Measurements from ENCODE around the gene CEP85. TPM values are rescaled to one million over a fixed set of nuclear protein-coding genes. Genes with fewer than 3 reads are reported as not detected.

The CEP85 gene
- total and polyA plus RNA-seq, 4 donors = 2.6 to 14.6 (median 5.3) TPM

DNA sequence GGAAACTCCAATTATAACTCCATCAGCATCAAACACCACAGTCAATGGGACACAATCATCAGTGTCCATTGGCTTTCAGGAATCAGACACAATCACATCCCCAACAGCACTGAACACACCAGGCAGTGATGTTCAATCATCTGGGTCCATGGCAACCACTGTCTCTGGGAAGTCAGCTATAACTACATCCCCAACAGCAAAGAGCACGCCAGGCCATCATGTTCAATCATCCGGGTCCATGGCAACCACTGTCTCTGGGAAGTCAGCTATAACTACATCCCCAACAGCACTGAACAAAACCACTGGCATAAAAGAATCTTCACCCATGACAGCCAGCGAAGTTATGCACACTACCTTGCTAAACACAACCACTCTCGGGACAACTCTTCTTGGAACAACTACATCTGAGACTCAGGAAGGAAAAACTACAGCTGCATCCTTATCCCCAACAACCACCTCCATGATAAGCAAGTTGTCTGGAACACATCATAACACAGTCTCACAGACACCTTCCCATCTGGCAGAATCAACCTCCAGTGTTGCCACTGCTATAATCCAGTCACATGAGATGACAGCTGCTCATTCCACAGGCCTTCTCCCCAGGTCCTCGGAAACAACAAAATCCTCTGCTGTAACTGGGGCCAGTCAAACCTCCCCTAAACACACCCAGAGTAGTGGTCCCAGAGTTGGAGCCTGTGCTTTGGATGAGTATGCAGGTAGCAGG, 23.7 kb upstream of the CEP85 start:
- Histone ChIP-seq H3K4me3 (ENCODE audit: low read depth in 1 of 3, low read length in 3 of 3) (no peak overlapping the region), H3K27ac (ENCODE audit: low read depth in 1 of 2, low read length in 2 of 2) (no peak overlapping the region), H3K9ac (ENCODE audit: low read depth in 1 of 2, low read length in 2 of 2) (no peak overlapping the region), H3K4me1 (ENCODE audit: control insufficient read depth in 4 of 4, insufficient read depth in 4 of 4, low read length in 3 of 4) (no peaks in the 10 kb centered on the region), H3K9me3 (ENCODE audit: control insufficient read depth in 4 of 4, low read length in 3 of 4) (no peaks in the 10 kb centered on the region), H3K27me3 (ENCODE audit: control insufficient read depth in 4 of 4, insufficient read depth in 4 of 4, low read length in 3 of 4) (no peaks in the 10 kb centered on the region), H3K36me3 (ENCODE audit: control insufficient read depth in 4 of 4, insufficient read depth in 3 of 4, low read depth in 1 of 4, low read length in 3 of 4) (no peaks in the 10 kb centered on the region)
- DNase-seq (ENCODE audit: low spot score) = no peak
- no peak for TF ChIP-seq TAF1 (conservative IDR thresholded peaks at IDR 0.05)
- 88% methylated on average over 5 of the region's 5 CpGs for WGBS

- Histone ChIP-seq H3K9me3 (ENCODE audit: control insufficient read depth in 4 of 4, low read length in 3 of 4) (no peaks in the 10 kb centered on the region), H3K27me3 (ENCODE audit: control insufficient read depth in 4 of 4, insufficient read depth in 4 of 4, low read length in 3 of 4) (no peaks in the 10 kb centered on the region), H3K4me1 (ENCODE audit: control insufficient read depth in 4 of 4, insufficient read depth in 4 of 4, low read length in 3 of 4) (no peaks in the 10 kb centered on the region), H3K4me3 (ENCODE audit: low read depth in 1 of 3, low read length in 3 of 3) (no peak overlapping the region), H3K36me3 (ENCODE audit: control insufficient read depth in 4 of 4, insufficient read depth in 3 of 4, low read depth in 1 of 4, low read length in 3 of 4) (no peaks in the 10 kb centered on the region), H3K27ac (ENCODE audit: low read depth in 1 of 2, low read length in 2 of 2) (no peak overlapping the region), H3K9ac (ENCODE audit: low read depth in 1 of 2, low read length in 2 of 2) (no peak overlapping the region)
- WGBS = 88% methylated on average over 5 of the region's 5 CpGs
- DNase-seq (ENCODE audit: low spot score) = no peak
- TF ChIP-seq, protein P1, sequence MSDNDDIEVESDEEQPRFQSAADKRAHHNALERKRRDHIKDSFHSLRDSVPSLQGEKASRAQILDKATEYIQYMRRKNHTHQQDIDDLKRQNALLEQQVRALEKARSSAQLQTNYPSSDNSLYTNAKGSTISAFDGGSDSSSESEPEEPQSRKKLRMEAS (IDR thresholded peaks at IDR 0.05) = no peak
- TF ChIP-seq RAD21 (IDR thresholded peaks at IDR 0.05) (no peak), ATF3 (IDR thresholded peaks at IDR 0.05) (no peak), ZBTB33 (IDR thresholded peaks at IDR 0.05) (no peak), NR2F2 (IDR thresholded peaks at IDR 0.05) (no peak), SP1 (IDR thresholded peaks at IDR 0.05) (no peak), YY1 (IDR thresholded peaks at IDR 0.05) (no peak), FOXA2 (IDR thresholded peaks at IDR 0.05) (no peak)
- TF ChIP-seq, protein P2, sequence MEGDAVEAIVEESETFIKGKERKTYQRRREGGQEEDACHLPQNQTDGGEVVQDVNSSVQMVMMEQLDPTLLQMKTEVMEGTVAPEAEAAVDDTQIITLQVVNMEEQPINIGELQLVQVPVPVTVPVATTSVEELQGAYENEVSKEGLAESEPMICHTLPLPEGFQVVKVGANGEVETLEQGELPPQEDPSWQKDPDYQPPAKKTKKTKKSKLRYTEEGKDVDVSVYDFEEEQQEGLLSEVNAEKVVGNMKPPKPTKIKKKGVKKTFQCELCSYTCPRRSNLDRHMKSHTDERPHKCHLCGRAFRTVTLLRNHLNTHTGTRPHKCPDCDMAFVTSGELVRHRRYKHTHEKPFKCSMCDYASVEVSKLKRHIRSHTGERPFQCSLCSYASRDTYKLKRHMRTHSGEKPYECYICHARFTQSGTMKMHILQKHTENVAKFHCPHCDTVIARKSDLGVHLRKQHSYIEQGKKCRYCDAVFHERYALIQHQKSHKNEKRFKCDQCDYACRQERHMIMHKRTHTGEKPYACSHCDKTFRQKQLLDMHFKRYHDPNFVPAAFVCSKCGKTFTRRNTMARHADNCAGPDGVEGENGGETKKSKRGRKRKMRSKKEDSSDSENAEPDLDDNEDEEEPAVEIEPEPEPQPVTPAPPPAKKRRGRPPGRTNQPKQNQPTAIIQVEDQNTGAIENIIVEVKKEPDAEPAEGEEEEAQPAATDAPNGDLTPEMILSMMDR (IDR thresholded peaks at IDR 0.05; ENCODE audit: low read depth, low read length, missing input control) = no peak
Observed at GRCh38 chr1:26212726-26213125, 21.3 kb upstream of the CEP85 start.

DNA sequence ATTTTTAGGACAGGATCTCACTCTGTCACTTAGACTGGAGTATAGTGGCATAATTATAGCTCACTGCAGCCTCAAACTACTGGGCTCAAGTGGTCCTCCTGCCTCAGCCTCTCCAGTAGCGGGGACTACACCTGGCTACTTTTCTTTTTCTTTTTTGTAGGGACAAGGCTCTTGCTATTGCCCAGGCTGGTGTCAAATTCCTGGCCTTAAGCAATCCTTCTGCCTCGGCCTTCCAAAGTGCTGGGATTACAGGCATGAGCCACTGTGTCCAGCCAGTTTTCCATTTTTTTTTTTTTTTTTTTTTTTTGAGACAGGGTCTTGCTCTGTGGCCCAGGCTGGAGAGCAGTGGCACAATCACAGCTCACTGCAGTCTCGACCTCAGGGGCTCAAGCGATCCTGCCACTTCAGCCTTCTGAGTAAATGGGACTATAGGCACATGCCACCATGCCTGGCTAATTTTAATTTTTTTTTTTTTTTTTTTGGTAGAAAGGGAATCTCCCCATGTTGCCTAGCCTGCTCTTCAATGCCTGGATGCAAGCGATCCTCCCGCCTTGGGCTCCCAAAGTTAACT, 20.6 kb upstream of the CEP85 start:
- WGBS = 91% methylated on average over 6 of the region's 6 CpGs
- Histone ChIP-seq H3K9me3 (ENCODE audit: control insufficient read depth in 4 of 4, low read length in 3 of 4) (no peaks in the 10 kb centered on the region), H3K36me3 (ENCODE audit: control insufficient read depth in 4 of 4, insufficient read depth in 3 of 4, low read depth in 1 of 4, low read length in 3 of 4) (no peaks in the 10 kb centered on the region), H3K4me3 (ENCODE audit: low read depth in 1 of 3, low read length in 3 of 3) (no peak overlapping the region), H3K9ac (ENCODE audit: low read depth in 1 of 2, low read length in 2 of 2) (no peak overlapping the region), H3K27me3 (ENCODE audit: control insufficient read depth in 4 of 4, insufficient read depth in 4 of 4, low read length in 3 of 4) (no peaks in the 10 kb centered on the region), H3K27ac (ENCODE audit: low read depth in 1 of 2, low read length in 2 of 2) (no peak overlapping the region), H3K4me1 (ENCODE audit: control insufficient read depth in 4 of 4, insufficient read depth in 4 of 4, low read length in 3 of 4) (no peaks in the 10 kb centered on the region)
- DNase-seq (ENCODE audit: low spot score) = no peak
- TF ChIP-seq FOXA2 (IDR thresholded peaks at IDR 0.05) = no peak
